Measurements from ENCODE around the gene SENP8. TPM values are rescaled to one million over a fixed set of nuclear protein-coding genes. Genes with fewer than 3 reads are reported as not detected.

SENP8 gene
- total and polyA plus RNA-seq, 2 experiments from 2014 or later: 1.5 to 2.0 TPM

DNA sequence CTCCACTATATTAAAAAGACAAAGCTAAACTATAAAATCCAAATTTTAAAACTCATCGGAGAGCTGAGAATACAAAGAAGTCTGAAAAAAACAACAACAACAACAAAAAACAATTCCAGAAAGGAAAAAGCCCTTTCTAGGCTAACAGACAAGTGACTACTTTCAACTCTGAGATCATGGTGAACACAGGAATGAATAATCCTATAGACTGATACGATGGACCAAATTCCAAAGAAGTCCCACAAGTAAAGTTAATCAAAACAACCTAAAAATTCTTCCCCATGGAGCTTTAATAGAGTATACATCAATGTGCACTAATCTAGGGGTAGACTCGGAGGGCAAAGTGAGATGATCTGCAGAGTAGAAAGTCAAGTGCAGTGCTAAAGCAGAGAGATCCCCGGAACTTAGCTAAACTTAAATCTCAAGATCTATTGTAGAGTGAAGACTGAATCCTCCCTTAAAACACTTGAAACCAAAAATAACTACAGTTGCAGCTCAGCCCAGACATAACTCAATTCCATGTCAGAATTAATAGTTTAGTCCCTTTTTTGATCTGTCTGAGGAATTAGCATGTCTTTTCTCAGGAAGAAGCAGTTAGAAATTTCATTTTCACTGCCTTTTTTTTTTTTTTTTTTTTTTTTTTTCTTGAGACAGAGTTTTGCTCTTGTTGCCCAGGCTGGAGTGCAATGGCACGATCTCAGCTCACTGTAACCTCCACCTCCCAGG, 43.7 kb upstream of the SENP8 start:
- Histone ChIP-seq H3K4me3 (no peak overlapping the region), H3K79me2 (peaks cover 79% of the 10 kb centered on the region), H3K27ac (no peak overlapping the region), H3K9me3 (ENCODE audit: low read depth) (no peaks in the 10 kb centered on the region), H3K9me2 (replicated peaks; ENCODE audit: insufficient read depth) (no peaks in the 10 kb centered on the region), H3K36me3 (replicated peaks; ENCODE audit: insufficient read depth, low read depth) (no peaks in the 10 kb centered on the region), H2AFZ (no peak overlapping the region), H3K4me1 (ENCODE audit: insufficient read depth) (no peaks in the 10 kb centered on the region), H3K4me2 (no peak overlapping the region), H3K27me3 (no peaks in the 10 kb centered on the region), H4K20me1 (ENCODE audit: insufficient read depth, poor library complexity, severe bottlenecking) (no peaks in the 10 kb centered on the region)
- no peak for DNase-seq (ENCODE audit: low spot score)
- WGBS (ENCODE audit: low lambda C conversion rate, missing lambda C conversion rate): 89% methylated on average over 5 of the region's 5 CpGs
- TF ChIP-seq EZH2phosphoT487 (IDR thresholded peaks at IDR 0.05; ENCODE audit: low read depth, severe bottlenecking, unreplicated experiment): no peak
- TF ChIP-seq, protein P1, sequence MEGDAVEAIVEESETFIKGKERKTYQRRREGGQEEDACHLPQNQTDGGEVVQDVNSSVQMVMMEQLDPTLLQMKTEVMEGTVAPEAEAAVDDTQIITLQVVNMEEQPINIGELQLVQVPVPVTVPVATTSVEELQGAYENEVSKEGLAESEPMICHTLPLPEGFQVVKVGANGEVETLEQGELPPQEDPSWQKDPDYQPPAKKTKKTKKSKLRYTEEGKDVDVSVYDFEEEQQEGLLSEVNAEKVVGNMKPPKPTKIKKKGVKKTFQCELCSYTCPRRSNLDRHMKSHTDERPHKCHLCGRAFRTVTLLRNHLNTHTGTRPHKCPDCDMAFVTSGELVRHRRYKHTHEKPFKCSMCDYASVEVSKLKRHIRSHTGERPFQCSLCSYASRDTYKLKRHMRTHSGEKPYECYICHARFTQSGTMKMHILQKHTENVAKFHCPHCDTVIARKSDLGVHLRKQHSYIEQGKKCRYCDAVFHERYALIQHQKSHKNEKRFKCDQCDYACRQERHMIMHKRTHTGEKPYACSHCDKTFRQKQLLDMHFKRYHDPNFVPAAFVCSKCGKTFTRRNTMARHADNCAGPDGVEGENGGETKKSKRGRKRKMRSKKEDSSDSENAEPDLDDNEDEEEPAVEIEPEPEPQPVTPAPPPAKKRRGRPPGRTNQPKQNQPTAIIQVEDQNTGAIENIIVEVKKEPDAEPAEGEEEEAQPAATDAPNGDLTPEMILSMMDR (IDR thresholded peaks at IDR 0.05; ENCODE audit: poor library complexity): no peak
- TF ChIP-seq EZH2 (IDR thresholded peaks at IDR 0.05; ENCODE audit: borderline replicate concordance): no peak

DNA sequence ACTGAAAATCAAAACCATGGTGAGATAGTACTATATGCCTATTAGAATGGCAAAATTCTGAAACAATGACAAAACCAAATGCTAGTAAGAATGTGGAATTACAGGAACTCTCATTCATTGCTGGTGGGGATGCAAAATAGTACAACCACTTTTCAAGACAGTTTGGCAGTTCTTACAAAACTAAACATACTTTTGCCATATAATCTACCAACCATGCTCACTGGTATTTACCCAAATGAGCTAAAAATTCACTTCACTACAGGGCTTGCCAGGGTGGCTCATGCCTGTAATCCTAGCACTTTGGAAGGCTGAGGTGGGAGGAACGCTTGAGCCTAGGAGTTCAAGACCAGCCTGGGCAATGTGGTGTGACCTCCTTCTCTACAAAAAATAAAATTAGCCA, 40.3 kb upstream of the SENP8 start:
- H3K36me3 ChIP-seq (replicated peaks; ENCODE audit: insufficient read depth, low read depth): no peaks in the 10 kb centered on the region
- no peaks in the 10 kb centered on the region for H4K20me1 ChIP-seq (ENCODE audit: insufficient read depth, poor library complexity, severe bottlenecking)
- 93% methylated on average over 1 of the region's 1 CpG for WGBS (ENCODE audit: low lambda C conversion rate, missing lambda C conversion rate)

DNA sequence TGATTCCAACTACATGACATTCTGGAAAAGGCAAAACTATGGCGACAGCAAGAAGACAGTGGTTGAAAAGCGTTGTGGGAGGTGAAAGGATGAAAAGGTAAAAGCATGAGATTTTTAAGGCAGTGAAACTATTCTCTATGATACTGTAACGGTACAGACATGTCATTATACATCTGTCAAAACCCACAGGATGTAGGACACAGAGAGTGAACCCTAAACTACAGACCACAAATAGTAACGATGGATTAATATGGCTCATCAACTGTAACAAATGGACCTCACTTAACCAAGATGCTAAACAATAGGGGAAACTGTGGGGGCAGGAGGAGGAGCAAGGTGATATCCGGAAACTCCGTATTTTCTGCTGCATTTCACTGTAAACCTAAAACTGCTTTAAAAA, 39.3 kb upstream of the SENP8 start:
- Histone ChIP-seq H4K20me1 (ENCODE audit: insufficient read depth, poor library complexity, severe bottlenecking) (no peaks in the 10 kb centered on the region), H3K79me2 (peaks cover 63% of the 10 kb centered on the region), H3K4me2 (no peak overlapping the region), H3K27ac (no peak overlapping the region), H2AFZ (no peak overlapping the region), H3K9me3 (ENCODE audit: low read depth) (peaks cover 7% of the 10 kb centered on the region), H3K27me3 (no peaks in the 10 kb centered on the region), H3K4me3 (no peak overlapping the region), H3K9me2 (replicated peaks; ENCODE audit: insufficient read depth) (no peaks in the 10 kb centered on the region), H3K36me3 (replicated peaks; ENCODE audit: insufficient read depth, low read depth) (no peaks in the 10 kb centered on the region), H3K4me1 (ENCODE audit: insufficient read depth) (no peaks in the 10 kb centered on the region)
- no peak for DNase-seq (ENCODE audit: low spot score)
- 96% methylated on average over 6 of the region's 6 CpGs for WGBS (ENCODE audit: low lambda C conversion rate, missing lambda C conversion rate)
- TF ChIP-seq EZH2 (IDR thresholded peaks at IDR 0.05; ENCODE audit: borderline replicate concordance): no peak
- TF ChIP-seq, protein P1 (IDR thresholded peaks at IDR 0.05; ENCODE audit: poor library complexity): no peak
- TF ChIP-seq EZH2phosphoT487 (IDR thresholded peaks at IDR 0.05; ENCODE audit: low read depth, severe bottlenecking, unreplicated experiment): no peak

More for the DNA sequence above, 40.3 kb upstream of the SENP8 start:
- no peaks in the 10 kb centered on the region for H3K4me1 ChIP-seq (ENCODE audit: insufficient read depth)
- DNase-seq (ENCODE audit: low spot score): no peak
- H3K9me3 ChIP-seq (ENCODE audit: low read depth): no peaks in the 10 kb centered on the region
- H3K27ac ChIP-seq: no peak overlapping the region
- H2AFZ ChIP-seq: no peak overlapping the region
- H3K79me2 ChIP-seq: peaks cover 68% of the 10 kb centered on the region
- no peak overlapping the region for H3K4me3 ChIP-seq
- H3K9me2 ChIP-seq (replicated peaks; ENCODE audit: insufficient read depth): no peaks in the 10 kb centered on the region
- H3K27me3 ChIP-seq: no peaks in the 10 kb centered on the region
- no peak overlapping the region for H3K4me2 ChIP-seq
- TF ChIP-seq EZH2 (IDR thresholded peaks at IDR 0.05; ENCODE audit: borderline replicate concordance) (no peak), EZH2phosphoT487 (IDR thresholded peaks at IDR 0.05; ENCODE audit: low read depth, severe bottlenecking, unreplicated experiment) (no peak)
- TF ChIP-seq, protein P1 (IDR thresholded peaks at IDR 0.05; ENCODE audit: poor library complexity): no peak

All from hepatocyte (in vitro differentiated cells).